B cell (primary cell): Measurements from ENCODE around the gene HSPA12B.

ENCODE experiments used
- EZH2 ChIP-seq: IDR thresholded peaks from 2 replicates; pipeline ENCODE4 v1.6.1; 2012; ENCODE audit warnings: borderline replicate concordance, low read depth, mild to moderate bottlenecking, moderate library complexity, low read length; ENCODE audit not compliant: insufficient read depth, poor library complexity, severe bottlenecking
- TF ChIP-seq, protein P1 (sequence below): fragments of 200-600 bp; IDR thresholded peaks from one replicate; pipeline ENCODE4 v1.8.0; 2022; ENCODE audit warnings: antibody characterized with exemption, mild to moderate bottlenecking

DNA sequence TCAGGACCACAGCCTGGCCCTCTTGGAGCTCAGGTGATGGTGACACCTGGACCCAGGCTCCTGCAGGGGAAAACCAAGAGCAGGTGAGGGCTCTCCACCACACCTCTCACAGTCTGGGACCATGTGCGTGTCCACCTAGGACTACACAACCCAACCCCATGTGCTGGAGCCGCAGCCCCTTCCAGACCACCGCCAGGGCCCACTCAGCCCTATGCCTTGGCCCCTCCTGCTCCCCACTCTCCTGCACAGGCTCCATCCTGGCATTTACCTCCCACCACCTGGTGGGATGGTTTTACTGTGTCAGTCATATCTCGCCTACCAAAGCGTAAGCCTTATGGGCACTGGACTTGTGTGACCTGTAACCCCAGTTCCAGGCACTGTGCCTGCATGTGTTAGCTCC lies 37.6 kb upstream of the HSPA12B start:
- TF ChIP-seq, protein P1, sequence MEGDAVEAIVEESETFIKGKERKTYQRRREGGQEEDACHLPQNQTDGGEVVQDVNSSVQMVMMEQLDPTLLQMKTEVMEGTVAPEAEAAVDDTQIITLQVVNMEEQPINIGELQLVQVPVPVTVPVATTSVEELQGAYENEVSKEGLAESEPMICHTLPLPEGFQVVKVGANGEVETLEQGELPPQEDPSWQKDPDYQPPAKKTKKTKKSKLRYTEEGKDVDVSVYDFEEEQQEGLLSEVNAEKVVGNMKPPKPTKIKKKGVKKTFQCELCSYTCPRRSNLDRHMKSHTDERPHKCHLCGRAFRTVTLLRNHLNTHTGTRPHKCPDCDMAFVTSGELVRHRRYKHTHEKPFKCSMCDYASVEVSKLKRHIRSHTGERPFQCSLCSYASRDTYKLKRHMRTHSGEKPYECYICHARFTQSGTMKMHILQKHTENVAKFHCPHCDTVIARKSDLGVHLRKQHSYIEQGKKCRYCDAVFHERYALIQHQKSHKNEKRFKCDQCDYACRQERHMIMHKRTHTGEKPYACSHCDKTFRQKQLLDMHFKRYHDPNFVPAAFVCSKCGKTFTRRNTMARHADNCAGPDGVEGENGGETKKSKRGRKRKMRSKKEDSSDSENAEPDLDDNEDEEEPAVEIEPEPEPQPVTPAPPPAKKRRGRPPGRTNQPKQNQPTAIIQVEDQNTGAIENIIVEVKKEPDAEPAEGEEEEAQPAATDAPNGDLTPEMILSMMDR = no peak
- TF ChIP-seq EZH2 = no peak
